Psoas muscle (tissue), 8 donors: ENCODE results near the gene RRN3. TPM values are rescaled to one million over a fixed set of nuclear protein-coding genes. Genes with fewer than 3 reads are reported as not detected.

Experiments used
- ATAC-seq, 4 donors: fragments of 200-7000 bp; cut with Tn5 transposase; one replicate each; pipeline ENCODE4 v1.9.1; 2020; ENCODE audit warnings: moderate library complexity in 3 of 4, mild to moderate bottlenecking in 2 of 4
- DNase-seq, 2 donors: peaks; one replicate each; pipeline ENCODE4 v3.0.0-alpha.2; 2020
- H3K27ac ChIP-seq: fragments of 200-600 bp; one replicate; pipeline ENCODE4 v1.8.0; 2022
- H3K27me3 ChIP-seq, 3 donors: fragments of 200-600 bp in 1 of 3; one replicate each; pipeline versions ENCODE4 v1.6.1 to v1.8.0; 2013 to 2022; ENCODE audit warnings: low read length in 2 of 3, mild to moderate bottlenecking in 2 of 3, moderate library complexity in 1 of 3; ENCODE audit not compliant: insufficient read depth in 3 of 3
- H3K36me3 ChIP-seq, 2 donors: fragments of 200-600 bp in 1 of 2; one replicate each; pipeline versions ENCODE4 v1.6.1 to v1.8.0; 2013 to 2022; ENCODE audit warnings: low read depth in 1 of 2, mild to moderate bottlenecking in 1 of 2, moderate library complexity in 1 of 2; ENCODE audit not compliant: insufficient read depth in 1 of 2
- H3K4me1 ChIP-seq: fragments of 200-600 bp; one replicate; pipeline ENCODE4 v1.8.0; 2022
- H3K4me3 ChIP-seq: fragments of 200-600 bp; one replicate; pipeline ENCODE4 v1.8.0; 2022; ENCODE audit warnings: mild to moderate bottlenecking
- H3K9me3 ChIP-seq: fragments of 200-600 bp; one replicate; pipeline ENCODE4 v1.8.0; 2022
- WGBS, 3 donors: extraction: QIAGEN DNeasy Blood & Tissue Kit; methylation state at CpG; one replicate each; pipeline versions ENCODE4 v1.1.6 to v1.1.7; 2013; 5-methylcytosine and 5-hydroxymethylcytosine counted together
- intact Hi-C, 2 donors: fragments of 100-400 bp; cut with DNase I; formaldehyde crosslinking; loops; one replicate each; pipeline versions ENCODE4 v1.11.0 to v1.14.2; 2022
- polyA plus RNA-seq, 3 donors: library from polyadenylated mRNA; stranded (reverse); fragments of 200-250 nt; gene quantifications; one replicate each; pipeline ENCODE4 v1.2.3, GENCODE V29; 2013
- total RNA-seq, 4 donors: library from RNA; stranded (reverse); fragmentation: NEBNext Ultra II Directional in 2 of 4; extraction: Animal tissue kit (Norgen Biotek cat#: 25700) in 2 of 4; gene quantifications; one replicate each; pipeline versions ENCODE4 v1.2.1 to v1.2.4, GENCODE V29; 2021 to 2023
- TF ChIP-seq, protein P1 (sequence below): fragments of 200-600 bp; IDR thresholded peaks from one replicate; pipeline ENCODE4 v1.8.0; 2022; ENCODE audit warnings: antibody characterized with exemption
- donor health status: healthy with polysubstance abuse.
- donor health status: DM: no; HTN: no; CAD: no; lungs with moderate emphysema.
- donor health status: Bipolar disorder and iron deficiency.
- donor health status: healthy.
- donor health status: DM: yes; HTN: yes; CAD: no.
- donor health status: DM: no; HTN: no; CAD: no.
- donor health status: DM: no; HTN: no; CAD: no.
- donor health status: DM: yes; HTN: yes; CAD: no.

The RRN3 gene
- total and polyA plus RNA-seq, 7 donors, result 19.9 to 54.9 (median 49.5) TPM

DNA sequence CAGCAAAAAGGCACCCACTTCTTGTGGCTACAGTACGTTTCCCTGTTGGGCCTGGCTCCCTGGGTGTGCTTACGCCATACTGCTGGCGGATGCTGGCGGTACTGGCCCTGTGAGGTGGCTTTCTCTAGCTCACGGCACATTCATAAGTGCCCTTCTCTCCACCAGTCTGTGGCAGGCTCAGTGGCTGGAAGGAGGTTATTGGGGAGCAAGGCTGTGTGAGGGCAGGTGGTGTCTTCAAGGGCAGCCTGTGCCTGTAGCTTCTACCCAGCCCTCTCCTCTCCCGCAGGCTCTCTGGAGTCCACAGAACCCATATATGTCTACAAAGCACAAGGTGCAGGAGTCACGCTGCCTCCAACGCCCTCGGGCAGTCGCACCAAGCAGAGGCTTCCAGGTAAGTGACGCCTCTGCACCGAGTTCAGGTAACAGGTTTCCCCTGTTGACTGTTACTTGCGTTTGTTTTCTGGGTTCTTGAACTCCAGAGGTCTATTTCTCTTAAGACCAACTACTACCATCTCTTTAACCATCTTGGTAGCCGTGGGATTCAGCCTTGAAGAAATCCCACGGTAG is 58.8 kb downstream of the RRN3 start:
- 73 to 86% (median 78%) methylated on average over 15 of the region's 15 CpGs for WGBS, 3 donors
- DNase-seq, result no peak
- Histone ChIP-seq H3K27ac (no peak overlapping the region), H3K9me3 (no peaks in the 10 kb centered on the region), H3K4me1 (no peaks in the 10 kb centered on the region), H3K27me3 (no peaks in the 10 kb centered on the region), H3K36me3 (peaks cover 4 to 98% of the 10 kb centered on the region in 2 donors), H3K4me3 (no peak overlapping the region)
- TF ChIP-seq, protein P1, sequence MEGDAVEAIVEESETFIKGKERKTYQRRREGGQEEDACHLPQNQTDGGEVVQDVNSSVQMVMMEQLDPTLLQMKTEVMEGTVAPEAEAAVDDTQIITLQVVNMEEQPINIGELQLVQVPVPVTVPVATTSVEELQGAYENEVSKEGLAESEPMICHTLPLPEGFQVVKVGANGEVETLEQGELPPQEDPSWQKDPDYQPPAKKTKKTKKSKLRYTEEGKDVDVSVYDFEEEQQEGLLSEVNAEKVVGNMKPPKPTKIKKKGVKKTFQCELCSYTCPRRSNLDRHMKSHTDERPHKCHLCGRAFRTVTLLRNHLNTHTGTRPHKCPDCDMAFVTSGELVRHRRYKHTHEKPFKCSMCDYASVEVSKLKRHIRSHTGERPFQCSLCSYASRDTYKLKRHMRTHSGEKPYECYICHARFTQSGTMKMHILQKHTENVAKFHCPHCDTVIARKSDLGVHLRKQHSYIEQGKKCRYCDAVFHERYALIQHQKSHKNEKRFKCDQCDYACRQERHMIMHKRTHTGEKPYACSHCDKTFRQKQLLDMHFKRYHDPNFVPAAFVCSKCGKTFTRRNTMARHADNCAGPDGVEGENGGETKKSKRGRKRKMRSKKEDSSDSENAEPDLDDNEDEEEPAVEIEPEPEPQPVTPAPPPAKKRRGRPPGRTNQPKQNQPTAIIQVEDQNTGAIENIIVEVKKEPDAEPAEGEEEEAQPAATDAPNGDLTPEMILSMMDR, result no peak
- no peak for ATAC-seq
- intact Hi-C loops, result no loop called here

DNA sequence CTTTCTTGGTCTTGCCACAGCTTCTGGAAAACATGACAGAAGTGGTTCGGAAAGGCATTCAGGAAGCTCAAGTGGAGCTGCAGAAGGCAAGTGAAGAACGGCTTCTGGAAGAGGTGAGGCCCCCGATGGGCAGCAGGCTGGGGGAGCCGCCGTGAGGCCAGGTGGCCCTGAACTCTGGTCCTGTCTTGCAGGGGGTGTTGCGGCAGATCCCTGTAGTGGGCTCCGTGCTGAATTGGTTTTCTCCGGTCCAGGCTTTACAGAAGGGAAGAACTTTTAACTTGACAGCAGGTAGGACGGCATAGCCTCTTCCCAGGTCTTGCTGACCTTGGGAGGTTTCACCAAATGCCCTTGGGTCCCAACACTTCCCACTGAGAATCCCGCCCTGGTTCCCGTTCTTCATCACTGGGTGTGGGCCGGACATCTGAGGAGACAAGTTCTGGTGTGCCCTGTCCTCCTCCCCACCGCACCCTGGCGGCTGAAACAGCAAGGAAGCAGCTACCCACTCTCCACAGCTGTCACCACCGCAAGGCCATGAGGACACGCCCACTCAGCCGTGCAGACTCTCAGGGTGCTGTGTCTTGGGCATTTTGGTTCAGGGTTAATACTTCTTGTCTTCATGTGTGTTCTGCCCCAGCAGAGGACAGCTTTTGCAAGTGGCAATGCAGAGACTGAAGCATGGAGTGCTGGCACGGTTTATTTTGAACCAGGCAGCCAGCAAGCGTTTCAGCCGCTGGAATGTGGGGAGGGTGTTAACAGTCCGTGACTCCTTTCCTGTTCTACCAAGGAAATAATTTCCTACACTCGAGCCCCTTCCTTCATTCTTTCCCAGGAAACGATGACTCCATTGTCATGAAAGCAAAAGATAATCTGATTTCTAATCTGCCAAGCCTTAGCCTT is 59.6 kb downstream of the RRN3 start:
- Histone ChIP-seq H3K27me3 (no peaks in the 10 kb centered on the region), H3K9me3 (no peaks in the 10 kb centered on the region), H3K36me3 (peaks cover 4 to 93% of the 10 kb centered on the region in 2 donors), H3K4me1 (no peaks in the 10 kb centered on the region), H3K4me3 (no peak overlapping the region), H3K27ac (no peak overlapping the region)
- intact Hi-C loops, result no loop called here
- ATAC-seq, result peak in 2 of 4 donors; percentile 24 to 44
- no peak for DNase-seq
- TF ChIP-seq, protein P1, result peak; percentile 18
- 63 to 73% (median 67%) methylated on average over 23 of the region's 23 CpGs for WGBS, 3 donors

DNA sequence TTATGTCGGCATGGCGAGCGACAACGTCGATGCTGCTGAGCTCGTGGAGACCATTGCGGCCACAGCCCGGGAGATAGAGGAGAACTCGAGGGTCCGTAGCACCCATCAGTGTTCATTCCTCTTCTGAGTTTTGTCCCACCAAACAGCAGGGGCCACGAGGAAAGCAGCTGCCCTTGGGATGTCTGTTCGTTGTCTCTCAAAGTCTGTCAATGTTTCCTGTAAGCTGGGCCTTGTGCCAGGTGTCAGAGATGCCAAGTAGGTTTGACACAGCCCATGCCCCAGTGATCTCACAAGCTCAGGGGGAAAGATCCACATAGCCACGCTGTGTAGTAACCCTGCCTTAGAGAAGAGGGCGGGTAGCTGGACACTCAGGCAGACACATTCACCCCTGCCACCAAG is 60.8 kb downstream of the RRN3 start:
- TF ChIP-seq, protein P1, result no peak

DNA sequence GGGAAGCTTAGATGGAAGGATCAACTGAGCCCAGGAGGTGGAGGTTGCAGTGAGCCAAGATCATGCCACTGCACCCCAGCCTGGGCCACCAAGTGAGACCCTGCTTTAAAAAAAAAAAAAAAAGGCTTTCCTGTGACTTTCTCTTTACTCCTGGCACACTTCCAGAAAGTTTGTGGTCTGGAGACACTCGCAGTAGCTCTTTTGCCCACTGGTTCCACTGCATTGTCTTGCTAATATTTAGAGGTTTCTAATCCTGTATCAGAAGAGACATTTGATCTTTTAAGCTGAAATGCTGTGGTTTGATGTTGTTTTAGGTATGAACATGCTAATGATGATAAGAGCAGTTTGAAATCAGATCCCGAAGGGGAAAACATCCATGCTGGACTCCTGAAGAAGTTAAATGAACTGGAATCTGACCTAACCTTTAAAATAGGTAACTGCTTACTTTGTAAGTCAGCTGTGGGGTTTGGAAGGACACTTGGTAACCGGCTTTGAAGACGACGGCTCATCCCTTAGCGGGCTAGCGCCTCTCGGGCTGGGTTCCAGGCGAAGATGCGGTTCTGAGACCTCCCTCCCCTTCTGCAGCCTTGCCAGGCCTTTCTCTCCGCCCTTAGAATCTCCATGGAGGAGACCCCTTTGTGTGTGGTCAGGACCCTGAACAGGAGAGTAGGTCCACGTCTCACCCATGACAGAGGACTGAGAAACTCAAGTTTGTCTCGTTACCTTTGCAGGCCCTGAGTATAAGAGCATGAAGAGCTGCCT is 61.3 kb downstream of the RRN3 start:
- Histone ChIP-seq H3K4me1 (no peaks in the 10 kb centered on the region), H3K36me3 (peaks cover 4 to 84% of the 10 kb centered on the region in 2 donors), H3K9me3 (no peaks in the 10 kb centered on the region), H3K27me3 (no peaks in the 10 kb centered on the region), H3K4me3 (no peak overlapping the region), H3K27ac (no peak overlapping the region)
- no peak for ATAC-seq
- intact Hi-C loops, result no loop called here
- 80 to 87% (median 84%) methylated on average over 13 of the region's 13 CpGs for WGBS, 3 donors
- DNase-seq, result no peak
- TF ChIP-seq, protein P1, result no peak

More for the DNA sequence above, 60.8 kb downstream of the RRN3 start:
- H3K36me3 ChIP-seq, result peaks cover 4 to 90% of the 10 kb centered on the region in 2 donors
- H3K9me3 ChIP-seq, result no peaks in the 10 kb centered on the region
- ATAC-seq, result peak in 1 of 4 donors; percentile 30
- 71 to 80% (median 74%) methylated on average over 14 of the region's 14 CpGs for WGBS, 3 donors
- no peak for DNase-seq
- H3K4me3 ChIP-seq, result no peak overlapping the region
- H3K4me1 ChIP-seq, result no peaks in the 10 kb centered on the region
- H3K27me3 ChIP-seq, result no peaks in the 10 kb centered on the region
- intact Hi-C loops, result no loop called here
- no peak overlapping the region for H3K27ac ChIP-seq
